NCI-H345 (cell line): ENCODE data around the gene PCBP3.
A peak's percentile ranks its signal among the peaks of the same experiment; 100 is the strongest.
"Not testable (repeated sequence)": the region's sequence is repeated elsewhere in the genome, so short reads cannot be mapped to it uniquely, and the experiment has no call there.

Experiments
- DNase-seq: peaks from one replicate; lab custom pipeline; 2025; lab: John Stamatoyannopoulos, UW

PCBP3 gene

GRCh38 chr21:45613881-45614280 lies 29.6 kb upstream of the PCBP3 start:
- no peak for DNase-seq

GRCh38 chr21:45615145-45615711 lies 28.3 kb upstream of the PCBP3 start:
- peak; percentile 25 for DNase-seq

DNA sequence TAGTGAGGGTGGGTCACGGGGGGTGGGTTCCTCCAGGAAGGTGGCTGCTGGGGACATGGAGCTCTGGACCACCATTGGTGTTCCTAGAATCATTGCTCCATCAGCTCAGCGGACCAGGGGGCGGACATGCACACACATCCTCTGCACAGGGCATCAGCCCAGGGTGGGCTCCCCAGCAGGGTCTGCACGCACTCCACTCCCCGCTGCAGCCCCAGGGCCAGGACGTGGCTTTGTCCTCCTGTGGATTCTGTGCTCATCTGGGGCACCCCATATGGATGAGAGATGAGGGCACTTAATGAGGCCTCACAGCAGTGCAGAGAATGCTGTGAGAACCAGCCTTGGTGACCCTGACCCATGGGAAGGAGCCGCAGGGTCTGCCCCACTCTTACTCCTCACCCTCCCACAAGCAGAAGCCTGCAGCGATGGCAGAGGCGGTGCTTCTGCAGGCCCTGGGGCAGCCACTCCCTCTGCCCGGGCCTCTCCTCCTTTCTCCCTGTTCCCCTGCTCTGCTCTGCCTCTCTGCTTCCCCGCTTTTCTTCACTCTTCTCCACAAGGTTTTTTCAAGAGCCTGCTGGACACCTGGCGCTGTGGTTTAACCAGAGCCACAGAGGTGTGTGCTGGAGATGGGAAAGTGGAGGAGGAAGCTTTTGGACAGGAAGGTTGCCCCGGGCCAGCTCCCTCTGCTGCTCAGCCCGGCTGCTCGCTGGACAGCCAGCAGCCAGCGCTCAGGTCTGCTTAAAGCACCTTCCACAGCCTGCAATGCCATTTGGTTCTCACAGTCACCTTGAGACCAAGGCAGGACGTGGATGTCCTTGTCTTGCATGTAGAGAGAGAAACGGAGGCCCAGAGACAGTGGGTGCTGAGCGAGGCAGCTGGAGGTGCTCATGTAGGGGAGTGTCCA lies 26.3 kb upstream of the PCBP3 start:
- DNase-seq: no peak

GRCh38 chr21:45618287-45618686 lies 25.2 kb upstream of the PCBP3 start:
- peak; percentile 27 for DNase-seq

GRCh38 chr21:45618846-45619485 lies 24.6 kb upstream of the PCBP3 start:
- DNase-seq: no peak

- DNase-seq: no peak
These were observed 23.2 kb upstream of the PCBP3 start for GRCh38 chr21:45620201-45620923.

- DNase-seq: not testable (repeated sequence)
These were observed 21.8 kb upstream of the PCBP3 start for GRCh38 chr21:45621435-45622331.

DNA sequence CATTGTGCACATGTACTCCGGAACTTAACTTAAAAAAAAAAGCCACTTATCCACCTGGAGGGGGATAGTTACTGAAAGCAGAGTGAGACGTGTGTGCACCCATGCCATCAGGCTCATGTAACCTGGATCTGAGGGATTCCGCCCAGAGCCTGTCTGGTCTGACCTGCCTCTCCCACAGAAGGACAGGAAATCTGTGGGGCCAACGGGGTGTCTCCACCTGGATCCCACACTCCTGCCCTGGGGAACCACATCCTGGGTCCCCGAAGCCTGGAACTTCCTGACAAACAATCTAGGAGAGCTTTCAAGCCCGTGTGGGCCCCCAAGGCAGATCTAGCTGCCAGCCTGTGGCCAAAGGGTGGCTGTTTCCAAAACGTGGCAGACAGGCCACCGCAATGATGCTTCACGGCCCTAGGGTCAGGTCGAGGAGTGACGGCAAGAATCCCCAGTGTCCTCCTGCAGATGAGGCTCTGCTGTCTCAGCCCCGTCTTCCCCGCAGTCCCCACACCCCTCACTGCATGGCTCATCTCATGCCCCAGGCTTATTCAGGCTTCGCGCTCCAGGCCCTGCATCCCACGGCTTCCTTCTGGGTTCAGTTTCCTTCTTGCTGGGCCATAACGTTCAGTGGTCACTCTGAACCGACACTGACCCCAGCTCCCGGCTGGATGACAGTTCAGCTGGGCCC lies 21.0 kb upstream of the PCBP3 start:
- DNase-seq: no peak

DNA sequence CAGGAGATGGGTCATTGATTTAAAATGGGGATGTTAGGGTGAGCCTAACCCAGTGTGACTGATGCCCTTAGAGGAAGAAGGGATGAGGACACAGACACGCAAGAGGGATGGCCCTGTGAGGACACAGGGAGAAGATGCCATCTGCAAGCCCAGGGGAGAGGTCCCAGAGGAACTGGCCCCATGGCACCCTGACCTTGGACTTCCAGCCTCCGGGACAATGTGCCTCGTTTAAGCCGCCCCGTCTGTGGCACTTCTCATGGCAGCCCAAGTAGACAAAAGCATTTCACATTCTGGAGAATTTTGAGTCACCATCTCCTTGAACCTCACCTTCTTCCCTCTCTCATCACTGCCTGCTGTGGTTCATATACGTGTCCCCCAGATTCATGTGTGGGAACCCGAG lies 20.1 kb upstream of the PCBP3 start:
- DNase-seq: no peak

- DNase-seq: not testable (repeated sequence)
These were observed 17.4 kb upstream of the PCBP3 start for GRCh38 chr21:45626127-45626526.

DNA sequence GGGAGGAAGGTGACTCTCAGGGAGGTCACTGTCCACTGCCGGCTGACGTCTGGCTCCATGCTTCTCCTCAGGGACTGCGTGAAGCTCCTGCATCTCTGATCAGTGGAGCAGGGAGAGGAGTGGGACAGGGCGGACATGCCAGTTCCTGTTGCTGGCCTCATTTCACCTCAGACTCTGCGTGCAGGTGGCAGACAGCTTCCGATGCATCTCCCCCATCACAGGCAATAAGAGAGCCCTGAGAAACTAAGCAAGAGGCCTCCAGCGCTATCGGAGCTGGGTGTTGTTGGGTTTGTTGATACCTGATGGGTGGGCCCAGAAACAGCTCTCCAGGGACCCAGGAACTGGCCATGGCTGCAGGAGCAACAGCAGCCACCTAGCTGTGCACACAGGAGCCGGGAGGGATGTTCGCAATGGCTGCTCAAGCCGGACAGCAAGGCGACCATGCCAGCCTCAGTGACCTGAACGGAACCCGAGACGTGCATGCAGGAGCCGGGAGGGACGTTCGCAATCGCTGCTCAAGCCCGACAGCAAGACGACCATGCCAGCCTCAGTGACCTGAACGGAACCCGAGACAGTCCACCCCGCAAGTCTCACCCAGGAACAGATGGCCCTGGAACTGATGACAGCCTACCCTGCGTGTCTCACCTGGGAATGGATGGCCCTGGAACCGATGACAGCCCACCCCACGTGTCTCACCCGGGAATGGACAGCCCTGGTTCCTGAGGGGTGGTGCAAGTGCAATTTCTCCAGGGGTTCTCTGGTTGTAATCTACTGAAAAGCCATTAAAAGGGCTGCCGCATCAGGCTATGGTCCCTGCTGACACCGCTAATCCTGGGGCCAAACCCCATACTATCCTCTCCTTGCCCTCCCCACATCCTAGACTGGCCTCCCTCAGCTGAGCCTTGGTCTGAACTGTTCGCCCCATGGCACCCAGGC lies 14.2 kb upstream of the PCBP3 start:
- no peak for DNase-seq

DNA sequence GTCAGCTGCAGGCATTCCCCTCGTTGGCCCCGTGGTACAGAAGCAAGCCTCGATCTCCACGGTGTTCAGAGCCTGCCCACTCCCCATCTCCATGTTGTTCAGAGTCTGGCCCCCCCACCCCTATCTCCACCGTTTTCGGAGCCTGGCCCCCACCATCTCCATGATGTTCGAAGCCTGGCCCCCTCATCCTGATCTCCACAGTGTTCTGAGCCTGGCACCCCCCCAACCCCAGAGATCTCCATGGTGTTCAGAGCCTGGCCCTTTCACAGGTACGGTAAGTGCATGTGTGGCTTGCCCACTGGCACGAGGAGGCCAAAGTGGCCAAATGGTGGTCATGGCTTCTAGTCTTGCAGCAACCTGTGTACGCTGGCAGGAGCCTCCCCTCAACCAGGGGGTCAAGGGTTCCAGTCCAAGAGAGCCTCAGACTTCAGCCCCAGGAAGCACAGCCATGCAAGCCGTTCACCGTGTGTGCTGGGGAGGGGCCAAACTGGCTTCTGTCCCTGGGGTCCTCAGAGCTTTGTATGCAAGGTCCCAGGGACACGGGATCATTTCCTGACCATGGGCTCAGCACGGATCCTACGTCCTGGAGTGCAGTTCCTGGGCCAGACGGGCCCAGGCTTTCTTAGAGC lies 13.3 kb upstream of the PCBP3 start:
- DNase-seq: no peak

DNA sequence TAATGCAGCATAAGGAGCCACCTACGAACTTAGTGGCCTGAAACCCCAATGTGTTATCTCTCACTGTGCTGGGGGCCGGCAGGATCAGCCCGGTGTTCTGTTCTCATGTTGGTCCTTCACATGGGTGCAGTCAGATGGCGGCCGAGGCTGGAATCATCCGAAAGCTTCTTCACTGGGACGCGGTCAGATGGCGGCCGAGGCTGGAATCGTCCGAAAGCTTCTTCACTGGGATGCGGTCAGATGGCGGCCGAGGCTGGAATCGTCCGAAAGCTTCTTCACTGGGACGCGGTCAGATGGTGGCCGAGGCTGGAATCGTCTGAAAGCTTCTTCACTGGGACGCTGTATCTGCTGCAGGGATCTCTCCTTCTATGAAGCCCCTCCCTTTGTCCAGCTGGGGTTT lies 12.6 kb upstream of the PCBP3 start:
- DNase-seq: no peak

DNA sequence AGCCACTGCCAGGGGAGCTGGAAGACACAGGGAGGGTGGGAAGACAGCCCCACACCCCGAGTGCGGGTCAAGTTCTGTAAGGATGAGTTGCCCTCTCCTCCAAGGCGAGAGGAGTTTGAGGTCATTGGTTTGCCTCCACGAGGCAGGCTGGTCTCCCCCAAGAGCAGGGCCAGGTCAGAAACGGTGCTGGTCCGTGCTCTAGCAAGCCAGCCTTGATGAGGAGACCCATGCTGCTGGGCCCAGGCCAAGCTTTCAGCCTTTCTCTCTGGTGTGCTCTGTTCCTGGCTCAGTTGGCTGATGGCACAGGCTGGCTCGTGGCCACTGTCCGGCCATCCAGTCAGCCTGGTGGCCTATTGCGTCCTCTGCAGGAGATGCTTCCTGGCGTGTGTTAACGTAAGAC lies 12.0 kb upstream of the PCBP3 start:
- no peak for DNase-seq

GRCh38 chr21:45632160-45632559 lies 11.4 kb upstream of the PCBP3 start:
- no peak for DNase-seq

DNA sequence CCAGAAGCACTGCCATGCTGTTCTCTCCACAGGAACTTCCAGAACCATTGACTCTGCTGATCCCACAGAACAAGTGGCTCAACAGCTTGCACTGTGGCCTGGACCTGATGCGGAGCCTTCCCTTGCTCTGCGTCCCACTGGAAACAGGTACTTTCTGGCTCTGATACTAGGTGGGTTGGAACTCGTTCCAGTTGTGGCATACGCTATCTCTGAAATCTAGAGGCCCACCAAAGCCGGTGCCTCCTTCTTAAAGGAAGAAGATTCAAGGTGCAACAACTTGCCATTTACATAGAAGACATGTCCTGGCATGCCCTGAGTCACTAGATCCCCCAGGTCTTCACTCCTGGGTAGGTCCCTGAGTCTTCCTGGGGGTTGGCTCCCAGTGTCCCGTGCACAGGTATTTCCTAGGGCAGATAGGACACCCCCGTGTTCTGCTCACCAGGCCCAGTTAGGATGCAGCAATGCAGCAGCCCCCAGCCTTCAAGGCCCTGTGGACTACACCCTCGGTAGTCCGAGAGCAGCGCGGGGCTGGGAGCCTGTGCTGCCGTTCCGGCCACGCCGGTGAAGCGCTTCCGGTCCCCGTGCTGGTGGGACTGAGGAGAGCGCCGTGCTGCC lies 10.8 kb upstream of the PCBP3 start:
- no peak for DNase-seq

DNA sequence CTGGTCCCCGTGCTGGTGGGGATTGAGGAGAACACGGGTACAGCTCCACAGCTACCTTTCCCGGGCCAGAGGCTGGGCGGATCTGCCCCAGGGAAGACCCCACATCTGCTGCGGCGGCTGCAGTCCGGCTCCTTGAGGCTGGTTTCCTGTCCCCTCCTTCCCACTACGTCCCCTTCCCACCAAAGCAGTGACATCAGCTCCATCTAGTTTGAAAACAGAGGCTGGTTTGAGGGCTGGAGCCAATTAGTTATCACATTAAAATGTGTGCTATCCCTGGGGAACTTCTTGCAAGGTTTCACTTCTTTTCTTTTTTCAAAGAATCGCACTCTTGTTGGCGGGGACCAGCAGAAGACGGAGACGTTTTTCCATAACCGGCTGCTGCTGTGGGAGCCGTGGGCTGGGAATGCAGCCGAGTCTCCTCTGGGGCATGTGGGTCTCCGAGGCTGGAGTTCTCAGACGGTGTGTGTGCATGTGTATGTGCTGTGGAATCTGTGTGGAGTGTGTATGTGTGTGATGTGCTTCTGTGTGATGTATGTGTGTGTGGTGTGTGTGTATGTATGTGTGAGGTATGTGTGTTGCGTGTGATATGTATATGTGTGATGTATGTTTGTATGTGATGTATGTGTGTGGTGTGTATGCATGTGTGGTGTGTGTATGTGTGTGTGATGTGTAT lies 8.9 kb upstream of the PCBP3 start:
- no peak for DNase-seq
